Mucosa of gallbladder (tissue), 1 donor: ENCODE results near the gene GSTA4. TPM values are rescaled to one million over a fixed set of nuclear protein-coding genes. Genes with fewer than 3 reads are reported as not detected.
A peak's percentile ranks its signal among the peaks of the same experiment; 100 is the strongest.

Source experiments
- DNase-seq: peaks from one replicate; pipeline ENCODE4 v3.0.0-alpha.2; 2020; ENCODE audit warnings: low spot score
- total RNA-seq: library from RNA; stranded (reverse); gene quantifications from one replicate; pipeline ENCODE4 v1.2.1, GENCODE V29; 2021
- donor health status: DM: no; HTN: no; CAD: no.

The GSTA4 gene
- total RNA-seq, result 19.9 TPM

GRCh38 chr6:52995089-52995912 lies at the start of gene GSTA4:
TSS of gene GSTA4 (minus strand) at chr6:52995284. CDS start at chr6:52994243, 1,041 bp downstream.
- DNase-seq, result peak; percentile 96

GRCh38 chr6:53044572-53044971 lies 49.5 kb upstream of the GSTA4 start:
- DNase-seq, result no peak

GRCh38 chr6:53044071-53044470 lies 49.0 kb upstream of the GSTA4 start:
- no peak for DNase-seq

- DNase-seq, result no peak
Measured at GRCh38 chr6:53043581-53043980, 48.5 kb upstream of the GSTA4 start.

- no peak for DNase-seq
Measured at GRCh38 chr6:53042112-53042511, 47.0 kb upstream of the GSTA4 start.

- no peak for DNase-seq
Measured at GRCh38 chr6:53041356-53041755, 46.3 kb upstream of the GSTA4 start.

- DNase-seq, result no peak
Measured at GRCh38 chr6:53038596-53038995, 43.5 kb upstream of the GSTA4 start.

GRCh38 chr6:53038141-53038540 lies 43.1 kb upstream of the GSTA4 start:
- DNase-seq, result no peak

GRCh38 chr6:53035549-53036213 lies 40.6 kb upstream of the GSTA4 start:
- no peak for DNase-seq

- DNase-seq, result no peak
Measured at GRCh38 chr6:53033764-53034163, 38.7 kb upstream of the GSTA4 start.

- no peak for DNase-seq
Measured at GRCh38 chr6:53032849-53033248, 37.8 kb upstream of the GSTA4 start.

GRCh38 chr6:53031281-53031680 lies 36.2 kb upstream of the GSTA4 start:
- DNase-seq, result no peak

GRCh38 chr6:53029761-53030160 lies 34.7 kb upstream of the GSTA4 start:
- DNase-seq, result no peak

GRCh38 chr6:53029257-53029656 lies 34.2 kb upstream of the GSTA4 start:
- no peak for DNase-seq

GRCh38 chr6:53028467-53028866 lies 33.4 kb upstream of the GSTA4 start:
- DNase-seq, result no peak

- DNase-seq, result no peak
Measured at GRCh38 chr6:53027131-53027718, 32.1 kb upstream of the GSTA4 start.

GRCh38 chr6:53026526-53026925 lies 31.4 kb upstream of the GSTA4 start:
- DNase-seq, result no peak

GRCh38 chr6:53023323-53023722 lies 28.2 kb upstream of the GSTA4 start:
- no peak for DNase-seq

GRCh38 chr6:53020005-53020744 lies 25.1 kb upstream of the GSTA4 start:
- DNase-seq, result no peak

GRCh38 chr6:53018446-53018845 lies 23.4 kb upstream of the GSTA4 start:
- no peak for DNase-seq

- no peak for DNase-seq
Measured at GRCh38 chr6:53015486-53015885, 20.4 kb upstream of the GSTA4 start.

GRCh38 chr6:53014744-53015143 lies 19.7 kb upstream of the GSTA4 start:
- DNase-seq, result no peak
